Measurements from ENCODE around the gene WDR20. TPM values are rescaled to one million over a fixed set of nuclear protein-coding genes. Genes with fewer than 3 reads are reported as not detected.

Gene WDR20
- total and polyA plus RNA-seq, 10 of the 15 experiments (the other 5 are each of a cell fraction or from before 2014, with no cell fraction given): 9.1 to 25.9 (median 18.4) TPM

GRCh38 chr14:102189874-102190273 is 50.2 kb downstream of the WDR20 start:
- ATAC-seq: no peak
- Histone ChIP-seq H4K20me1 (ENCODE audit: control insufficient read depth, insufficient read depth) (no peaks in the 10 kb centered on the region), H3K79me2 (ENCODE audit: control insufficient read depth, insufficient read depth, low read length) (peaks cover 25% of the 10 kb centered on the region), H3K36me3 (ENCODE audit: control insufficient read depth in 2 of 2, insufficient read depth in 2 of 2, low read length in 1 of 2) (peaks cover 0 to 2% of the 10 kb centered on the region in 2 experiments; a peak in 2 of 4 replicates), H2AFZ (ENCODE audit: control insufficient read depth, low read depth, low read length) (no peak overlapping the region), H3K4me3 (no peak overlapping the region), H3K9me3 (replicated peaks; ENCODE audit: control insufficient read depth, insufficient read depth, low read length) (no peaks in the 10 kb centered on the region; the same call in 2 of the 3 replicates), H3K4me2 (ENCODE audit: control insufficient read depth, insufficient read depth) (no peak overlapping the region), H3K9ac (ENCODE audit: control insufficient read depth, insufficient read depth, low read length) (no peak overlapping the region), H3K4me1 (ENCODE audit: control insufficient read depth, insufficient read depth, low read length) (peaks cover 15% of the 10 kb centered on the region), H3K27ac (ENCODE audit: control insufficient read depth, insufficient read depth) (no peak overlapping the region), H3K27me3 (replicated peaks in 1 of 2; ENCODE audit: control insufficient read depth in 2 of 2, insufficient read depth in 2 of 2, low read length in 1 of 2) (no peaks in the 10 kb centered on the region)
- WGBS (ENCODE audit: insufficient coverage, insufficient replicate concordance, low lambda C conversion rate, missing lambda C conversion rate): 96% methylated on average over 5 of the region's 5 CpGs
- no TSS peak for BruUV-seq (replicated peaks)
- SMC1A ChIA-PET (ENCODE audit: uncharacterized antibody, unreplicated experiment): no interaction called here
- RAD21 ChIA-PET (ENCODE audit: unreplicated experiment): interaction anchor here (0.7 kb wide), 1 partner anchor 144 kb away, joined by 3 read pairs; no protein-coding TSS in a partner anchor
- intact Hi-C loops (cut with micrococcal nuclease; ENCODE audit: unreplicated experiment): no loop called here
- TF ChIP-seq DPF2 (IDR thresholded peaks at IDR 0.05) (no peak), TAF1 (IDR thresholded peaks at IDR 0.05; ENCODE audit: borderline replicate concordance, low read depth, low read length) (no peak), CREB1 (IDR thresholded peaks at IDR 0.05; ENCODE audit: low read depth) (no peak), USF1 (IDR thresholded peaks at IDR 0.05; ENCODE audit: borderline replicate concordance, extremely low read length, insufficient read depth, low read depth, low read length) (no peak), POLR2A (IDR thresholded peaks at IDR 0.05; ENCODE audit: low read depth, low read length) (no peak), ZNF592 (IDR thresholded peaks at IDR 0.05) (no peak), CEBPB (IDR thresholded peaks at IDR 0.05; ENCODE audit: borderline replicate concordance in 1 of 2, low read depth in 2 of 2, low read length in 2 of 2) (no peak), ESRRA (IDR thresholded peaks at IDR 0.05; ENCODE audit: low read length) (no peak), NFYB (IDR thresholded peaks at IDR 0.05; ENCODE audit: insufficient read depth, low read depth, low read length) (no peak), BCL3 (IDR thresholded peaks at IDR 0.05; ENCODE audit: borderline replicate concordance, insufficient read depth, low read depth, low read length, poor library complexity, severe bottlenecking) (no peak), BACH1 (IDR thresholded peaks at IDR 0.05; ENCODE audit: borderline replicate concordance) (no peak), PML (IDR thresholded peaks at IDR 0.05; ENCODE audit: low read length) (no peak)
- CTCF ChIA-PET: no interaction called here
- FAIRE-seq: no peak
- POLR2A ChIA-PET: interaction anchor here (0.5 to 0.7 kb wide), 2 partner anchors 23 to 168 kb away, joined by 3 to 5 read pairs; no protein-coding TSS in a partner anchor
- no peak for DNase-seq (ENCODE audit: low read depth, low spot score)
- in situ Hi-C loops (cut with MboI): no loop called here

Data from GM12878 (cell line).